HEK293 (cell line): Measurements from ENCODE around the gene ZKSCAN8.

Source experiments
- CTCF ChIP-seq: fragments of 450-650 bp; formaldehyde crosslinking; IDR thresholded peaks from 2 replicates; pipeline ENCODE4 v1.5.1; 2016; ENCODE audit warnings: missing biosample characterization, missing genetic modification characterization
- SETDB1 ChIP-seq: IDR thresholded peaks from one replicate; pipeline ENCODE4 v1.6.1; 2017; ENCODE audit warnings: mild to moderate bottlenecking, low read length, moderate library complexity, mixed read lengths; ENCODE audit not compliant: insufficient read length
- ZNF37A ChIP-seq: fragments of 450-650 bp; IDR thresholded peaks from 2 replicates; pipeline ENCODE4 v1.5.1; 2018; ENCODE audit warnings: missing biosample characterization, missing genetic modification characterization

- TF ChIP-seq SETDB1 (no peak), CTCF (tag by site-specific recombination) (no peak), ZNF37A (tag by site-specific recombination) (no peak)
These were observed 1.7 kb upstream of the ZKSCAN8 start for GRCh38 chr6:28139860-28140543.
